Activated CD4-positive, alpha-beta T cell treated with anti-CD3 and anti-CD28 coated beads for 24 hours (primary cell): ENCODE data around the gene UBR4.
A peak's percentile ranks its signal among the peaks of the same experiment; 100 is the strongest.

Experiments
- DNase-seq, 2 donors: peaks; one replicate each; pipeline ENCODE4 v3.0.0-alpha.2; 2020; ENCODE audit warnings: low read depth in 2 of 2

Gene UBR4

DNA sequence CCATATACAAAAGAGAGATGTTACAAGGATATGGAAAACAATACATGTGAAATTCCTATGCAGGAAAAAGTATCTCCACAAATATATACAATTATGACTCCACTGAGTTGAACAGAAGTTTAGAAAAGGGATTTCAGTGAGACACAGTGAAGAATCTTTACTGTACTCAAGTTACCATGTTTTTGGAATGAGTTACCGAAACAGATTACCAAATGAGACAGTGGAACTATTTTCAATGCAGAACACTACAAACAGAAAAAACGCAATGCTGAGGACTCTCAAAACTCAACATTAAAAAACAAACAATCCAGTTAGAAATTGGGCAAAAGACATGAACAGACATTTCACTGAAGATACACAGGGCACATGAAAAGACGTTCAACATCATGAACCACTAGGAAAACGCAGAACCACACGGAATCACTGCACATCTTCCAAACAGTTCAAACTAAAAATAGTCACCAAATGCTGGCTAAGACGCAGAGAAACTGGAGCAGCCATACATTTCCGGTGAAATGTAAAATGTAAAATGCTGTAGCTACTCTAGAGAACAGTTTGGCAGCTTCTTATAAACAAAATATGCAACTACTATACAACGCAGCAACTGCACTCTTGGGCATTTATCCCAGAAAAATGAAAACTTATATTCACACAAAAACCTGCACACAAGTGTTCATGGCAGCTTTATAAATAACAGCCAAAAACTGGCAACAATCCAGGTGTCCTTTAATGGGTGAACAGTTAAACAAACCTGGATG lies 118.7 kb downstream of the UBR4 start:
- no peak for DNase-seq

DNA sequence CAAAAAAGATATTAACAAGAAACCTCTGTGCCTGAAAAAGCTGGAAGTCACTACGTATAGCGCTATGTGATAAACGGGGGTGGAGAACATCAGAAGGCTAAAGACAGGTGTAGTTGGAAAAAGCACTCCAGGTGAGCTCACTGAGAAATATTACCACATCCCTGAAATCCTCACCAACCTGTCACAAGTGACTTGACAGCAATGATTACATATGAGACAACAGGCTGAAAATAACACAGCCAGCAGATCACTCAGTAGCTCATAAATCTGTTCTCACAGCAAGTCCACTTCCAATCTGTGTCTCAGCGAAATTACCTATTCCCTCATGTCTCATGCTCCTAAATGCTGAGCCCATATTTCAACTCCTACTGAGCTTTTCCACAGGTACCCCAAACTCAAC lies 120.5 kb downstream of the UBR4 start:
- no peak for DNase-seq

DNA sequence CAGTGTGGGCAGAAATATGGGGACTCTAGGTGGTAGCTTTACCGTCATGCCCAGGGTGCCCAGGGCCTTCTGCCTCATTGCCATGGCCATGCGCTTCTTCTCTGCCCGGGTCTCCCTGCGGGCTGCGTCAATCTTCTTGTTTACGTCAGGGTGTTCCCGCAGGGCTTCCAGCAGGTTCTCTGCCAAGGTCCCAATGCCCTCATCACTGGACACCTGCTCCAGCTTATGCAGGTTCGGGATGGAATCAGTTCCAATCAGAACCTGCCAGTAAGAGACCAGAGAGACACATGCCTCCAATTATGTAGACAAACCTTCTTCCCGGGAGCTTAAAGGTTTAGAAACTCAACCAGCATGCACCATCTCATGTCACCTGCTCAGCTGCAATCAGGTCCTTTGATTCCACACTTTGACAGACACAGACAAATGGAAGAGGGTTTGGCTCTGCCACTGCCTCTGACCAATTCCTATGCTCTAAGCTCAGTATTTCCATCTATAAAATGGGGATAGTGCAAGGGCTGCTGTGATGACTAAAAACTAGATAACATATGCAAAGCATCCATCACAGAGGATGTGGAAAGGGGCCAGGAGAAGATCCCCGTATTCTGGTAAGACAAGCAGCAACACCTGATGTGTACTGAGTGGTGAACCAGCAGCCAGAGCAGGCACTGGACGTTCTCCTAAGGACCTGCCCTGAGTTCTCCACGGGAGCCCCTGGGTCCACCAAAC lies 121.2 kb downstream of the UBR4 start:
- DNase-seq, result no peak

DNA sequence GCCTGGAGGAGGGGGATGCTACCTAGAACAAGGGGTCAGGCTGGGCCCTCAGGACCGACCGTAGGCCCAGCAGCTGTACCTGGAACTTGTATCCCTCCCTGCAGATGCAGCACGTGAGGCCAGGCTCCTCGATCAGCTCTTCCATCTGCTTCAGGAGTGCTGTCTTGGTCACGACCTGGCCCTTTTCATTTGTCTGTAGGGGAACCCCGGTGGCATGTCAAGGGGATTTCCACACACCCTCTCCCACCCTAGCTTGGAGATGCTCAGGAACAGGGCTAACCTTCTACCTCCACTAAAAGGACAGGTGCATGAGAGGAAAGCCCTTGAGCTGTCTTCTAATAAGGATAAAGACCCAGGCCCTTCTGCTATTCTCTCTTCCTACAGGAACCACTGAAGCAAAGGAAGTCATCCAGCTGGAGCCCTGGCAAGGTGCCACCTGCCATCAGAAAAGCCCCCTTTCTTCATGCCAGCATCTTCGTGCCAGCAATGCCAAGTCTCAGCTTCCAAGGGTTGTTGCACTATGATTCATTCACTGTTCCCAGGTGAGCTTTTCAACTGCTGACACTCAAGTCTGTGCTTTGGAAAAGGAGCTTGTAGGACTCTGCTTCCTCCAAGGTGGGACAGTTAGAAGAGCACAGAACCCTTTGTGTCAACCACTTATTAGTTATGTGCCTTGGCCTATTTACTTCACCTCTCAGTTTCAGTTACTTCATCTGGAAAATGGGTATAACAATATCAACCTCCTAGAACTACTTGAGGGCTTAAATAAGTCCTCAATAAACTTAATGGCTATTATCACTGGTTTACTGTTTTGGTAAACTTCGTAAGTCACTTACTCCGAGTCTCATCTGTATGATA lies 122.1 kb downstream of the UBR4 start:
- no peak for DNase-seq

DNA sequence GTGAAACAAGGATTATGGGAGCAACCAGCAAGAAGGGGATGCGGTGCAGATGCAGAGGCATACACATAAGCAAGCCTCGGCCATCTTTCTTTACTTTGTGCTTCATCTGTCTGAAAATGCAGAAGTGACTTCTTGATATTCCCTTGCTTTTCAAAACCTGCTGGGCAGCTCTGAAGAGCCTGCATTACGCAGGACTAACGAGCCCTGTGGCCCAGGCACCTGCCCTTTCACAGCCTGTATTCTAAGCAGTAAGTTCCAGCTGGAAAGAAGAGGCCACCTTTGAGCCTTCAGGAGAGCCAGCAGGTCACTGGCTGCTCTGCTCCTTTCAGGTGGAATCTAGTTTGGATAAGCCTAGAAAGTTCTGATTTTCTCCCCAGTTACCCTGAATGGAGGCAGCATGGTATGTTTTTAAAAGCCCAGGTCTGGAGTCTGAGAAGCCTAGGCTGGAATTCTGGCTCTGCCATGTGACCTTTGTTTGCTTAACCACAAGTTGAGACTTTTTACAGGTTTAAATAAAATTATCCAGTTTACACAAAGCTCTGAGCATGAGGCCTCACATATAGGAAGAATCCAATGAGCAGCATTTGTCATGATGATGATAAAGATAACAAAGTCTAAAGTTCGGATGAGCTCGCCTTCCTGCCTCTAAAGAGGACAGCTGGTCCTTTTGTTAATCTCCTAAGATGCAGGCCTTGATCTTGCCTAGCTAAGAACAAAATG lies 122.9 kb downstream of the UBR4 start:
- no peak for DNase-seq

DNA sequence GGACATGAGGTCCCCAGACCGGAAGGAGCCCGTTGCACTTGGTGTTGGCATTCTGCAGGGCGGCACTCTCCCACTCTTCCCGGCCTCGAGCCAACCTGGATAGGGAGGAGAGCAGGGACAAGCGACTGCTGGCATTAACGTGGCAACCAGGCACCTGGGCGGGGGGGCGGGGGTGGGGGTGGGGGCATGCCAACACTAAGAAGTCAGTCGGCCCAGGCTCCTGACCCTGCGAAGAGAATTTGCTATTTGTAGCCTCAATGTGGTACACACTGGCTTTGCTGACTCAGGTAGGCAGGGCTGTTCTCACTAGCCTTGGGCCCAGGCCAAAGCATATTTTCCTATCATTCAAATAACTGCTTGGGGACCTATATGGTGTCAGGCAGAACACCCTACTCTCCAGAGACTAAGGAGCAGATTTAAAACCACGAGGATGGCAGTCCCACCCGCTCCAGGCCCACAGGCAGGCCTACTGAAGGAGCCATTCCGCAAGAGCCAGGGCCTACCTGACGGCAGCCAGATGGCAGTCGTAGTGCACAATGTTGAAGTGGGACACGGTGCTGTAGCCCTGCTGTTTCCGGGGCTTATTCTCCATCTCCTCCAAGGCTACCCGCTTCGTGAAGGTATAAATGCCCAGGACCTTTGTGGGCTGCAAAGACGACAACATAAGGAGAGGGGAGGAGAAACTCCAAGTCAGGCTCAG lies 123.7 kb downstream of the UBR4 start:
- no peak for DNase-seq

DNA sequence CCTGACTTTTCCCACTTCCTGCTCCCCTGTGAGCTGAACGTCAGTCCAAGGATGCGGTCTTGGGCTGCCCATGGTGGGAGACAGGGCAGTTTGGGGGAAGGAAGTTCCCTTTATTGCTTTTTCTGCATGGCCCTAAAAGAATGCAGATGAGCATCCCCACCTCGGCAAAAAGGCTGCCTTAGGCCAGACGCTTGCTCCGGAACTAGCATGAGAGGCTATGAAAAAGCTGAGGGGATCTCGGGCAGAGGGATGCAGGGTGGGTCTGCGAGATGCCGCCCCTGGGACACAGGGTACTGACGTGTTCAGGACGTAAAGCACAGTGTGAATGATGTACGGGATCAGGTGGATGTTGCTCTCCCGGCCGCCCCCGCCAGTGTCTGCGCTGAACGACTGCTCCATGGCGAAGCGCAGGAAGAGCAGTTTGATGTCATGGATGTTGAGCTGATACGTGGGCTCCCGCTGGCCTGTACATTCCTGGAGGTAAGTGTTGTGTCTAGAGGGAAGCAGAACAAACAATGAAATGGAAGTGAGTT lies 125.8 kb downstream of the UBR4 start:
- no peak for DNase-seq

DNA sequence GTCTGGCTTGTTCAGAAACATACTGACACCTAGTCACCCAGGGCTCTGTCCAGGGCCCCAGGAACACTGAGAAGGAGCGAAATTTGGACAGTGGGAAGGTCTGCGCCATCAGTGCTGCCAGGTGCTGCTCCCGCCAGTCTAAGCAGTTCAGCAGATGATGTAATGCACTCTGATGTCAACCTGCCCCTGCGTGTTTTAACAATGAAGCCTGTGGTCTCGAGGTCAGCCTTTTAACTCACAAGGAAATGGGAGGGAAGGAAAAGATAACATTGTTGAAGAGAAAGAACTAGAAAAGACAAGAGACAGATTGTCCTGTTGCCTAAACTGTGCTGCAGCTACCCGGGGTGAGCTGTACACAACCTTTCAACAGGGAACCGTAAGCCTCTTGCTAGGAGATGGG lies 127.0 kb downstream of the UBR4 start:
- DNase-seq, result no peak

DNA sequence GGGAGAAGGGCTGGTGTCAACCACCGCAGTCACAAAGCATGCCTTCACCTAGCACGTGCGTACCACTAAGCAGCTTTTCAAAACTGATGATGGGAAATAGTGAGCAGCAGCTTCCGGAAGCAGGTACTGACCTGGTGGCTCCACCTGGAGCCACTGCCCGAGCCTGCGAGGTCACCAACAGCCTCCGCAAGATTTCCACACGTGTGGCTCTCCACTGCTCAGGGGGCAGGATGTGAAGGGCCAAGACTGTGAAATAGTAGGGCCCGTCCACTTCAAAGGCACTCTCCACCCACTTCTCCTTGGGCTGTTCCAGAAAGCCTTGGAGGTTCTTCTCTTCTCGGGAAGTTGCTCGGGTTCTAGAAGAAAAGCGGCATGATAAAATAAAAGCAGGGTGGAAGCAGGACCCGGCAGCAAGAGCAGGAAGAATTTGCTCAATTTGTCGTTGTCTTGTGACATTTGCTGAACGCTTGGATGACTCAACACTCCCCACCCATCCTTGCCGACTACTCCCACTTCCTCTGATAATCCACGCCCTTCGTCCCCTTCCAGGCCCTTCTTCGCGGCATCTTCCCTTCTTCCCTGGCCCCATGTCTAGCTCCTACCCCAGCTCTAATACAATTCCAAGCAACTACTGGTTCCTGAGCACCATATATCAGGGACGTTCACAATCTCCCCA lies 128.7 kb downstream of the UBR4 start:
- DNase-seq, result no peak

DNA sequence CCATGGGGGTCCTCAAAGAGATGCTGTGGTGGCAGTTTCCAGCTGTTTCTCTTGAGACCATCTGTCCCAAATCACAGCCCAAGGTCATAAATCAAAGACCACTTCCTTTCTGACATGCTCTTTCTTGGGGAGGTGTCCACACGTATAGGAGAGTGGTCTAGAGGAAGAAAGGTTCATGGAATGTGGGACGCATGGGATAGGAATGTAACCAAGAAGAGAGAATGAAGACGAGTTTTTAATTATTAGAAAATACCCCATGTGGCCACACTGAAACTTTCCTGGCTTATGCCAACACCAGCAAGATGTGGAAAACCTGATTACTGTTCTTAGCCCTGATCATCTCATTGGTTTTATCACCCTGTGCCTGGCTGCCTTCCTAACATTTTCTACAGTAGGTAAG lies 129.3 kb downstream of the UBR4 start:
- no peak for DNase-seq

DNA sequence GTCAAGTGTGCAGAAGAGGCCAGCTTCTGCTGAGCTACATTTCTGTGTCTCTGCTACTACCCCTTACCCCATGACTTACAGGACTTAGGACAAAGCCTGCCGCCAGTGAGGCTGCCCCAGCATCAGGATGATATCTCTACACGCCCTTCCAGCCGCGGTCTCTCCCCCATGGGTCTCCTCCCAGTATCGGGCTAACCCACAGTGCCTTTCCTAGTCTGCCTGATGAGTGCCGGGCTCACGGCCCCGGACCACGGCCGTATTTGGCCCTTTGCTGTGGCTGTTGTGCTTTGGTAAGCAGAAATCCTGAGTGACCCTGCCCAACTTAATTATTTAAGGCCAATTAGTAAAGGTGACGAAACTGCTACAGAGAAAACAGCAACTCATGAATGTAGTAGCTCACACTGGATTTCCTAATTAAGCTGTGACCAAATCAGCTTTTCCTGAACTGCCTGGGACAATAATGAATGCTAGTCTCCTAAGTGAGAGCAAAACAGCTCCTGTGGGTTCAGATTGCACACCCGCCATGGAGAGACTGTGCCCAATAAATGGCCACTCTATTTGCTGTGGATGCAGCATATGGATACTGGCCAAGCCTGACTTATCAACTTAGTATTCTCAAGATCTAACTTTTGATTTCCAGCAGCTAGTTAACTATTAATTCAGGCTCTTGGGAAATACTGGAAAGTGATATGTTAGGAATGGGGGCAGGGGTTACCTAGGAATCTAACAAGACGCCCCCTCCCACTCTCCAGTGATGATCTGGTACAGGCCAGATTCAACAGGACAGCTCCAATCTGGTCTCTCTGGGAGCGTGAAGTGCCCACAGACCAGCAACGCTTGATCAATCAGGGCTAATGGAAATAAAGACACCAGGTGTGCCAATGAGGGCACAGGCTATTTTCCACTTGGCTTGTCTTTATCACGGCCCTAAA lies 130.3 kb downstream of the UBR4 start:
- no peak for DNase-seq

DNA sequence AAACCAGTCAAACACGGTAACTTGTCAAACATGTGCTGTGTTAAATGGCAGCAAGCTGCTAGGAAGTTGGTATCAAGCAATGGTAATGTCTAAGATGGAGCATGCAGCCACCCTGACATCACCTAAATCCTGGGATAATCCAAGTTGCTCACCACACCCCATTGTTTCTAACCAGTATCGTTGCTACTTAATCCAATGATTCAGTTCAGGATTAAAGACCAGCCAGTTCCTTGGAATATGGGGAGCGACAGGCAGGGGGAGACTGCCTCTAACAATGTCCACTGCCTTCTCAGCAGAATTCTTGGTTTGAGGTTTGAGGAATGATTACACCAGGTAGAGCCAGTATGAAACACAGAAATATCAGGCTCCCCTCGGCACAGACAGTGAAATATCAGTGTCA lies 131.5 kb downstream of the UBR4 start:
- DNase-seq, result no peak

DNA sequence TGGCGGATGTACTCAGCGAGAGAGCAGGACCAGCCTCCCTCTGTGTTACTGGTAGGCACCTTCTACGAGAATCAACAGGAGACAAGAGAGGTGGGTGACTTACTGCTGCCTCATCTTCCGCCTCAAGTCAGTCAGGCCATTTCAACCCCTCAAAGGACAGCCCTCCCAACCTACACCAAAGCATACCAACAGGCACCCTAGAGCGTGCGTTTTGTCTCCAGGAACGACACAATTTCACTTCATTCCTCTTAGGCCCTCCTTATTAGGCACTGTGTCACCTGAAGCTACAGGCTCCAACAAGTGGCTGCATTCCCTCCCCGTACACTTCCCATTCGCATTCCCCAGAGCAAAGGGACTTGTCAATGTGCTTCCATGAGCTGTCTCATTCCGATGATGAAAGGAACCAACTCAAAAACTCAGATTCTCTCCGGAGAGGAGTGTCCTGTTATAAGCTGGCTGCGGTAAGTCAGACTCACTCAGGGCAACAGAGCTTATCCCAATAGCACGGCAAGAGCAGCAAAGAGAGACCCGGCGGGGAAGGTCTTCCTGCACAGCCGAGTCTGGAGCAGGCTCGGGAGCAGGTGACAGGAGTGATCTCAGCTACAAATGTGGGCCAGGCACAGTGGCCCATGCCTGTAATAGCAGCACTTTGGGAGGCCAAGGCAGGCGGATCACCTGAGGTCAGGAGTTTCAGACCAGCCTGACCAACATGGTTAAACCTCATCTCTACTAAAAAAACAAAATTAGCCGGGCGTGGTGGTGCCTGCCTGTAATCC lies 133.0 kb downstream of the UBR4 start:
- no peak for DNase-seq

DNA sequence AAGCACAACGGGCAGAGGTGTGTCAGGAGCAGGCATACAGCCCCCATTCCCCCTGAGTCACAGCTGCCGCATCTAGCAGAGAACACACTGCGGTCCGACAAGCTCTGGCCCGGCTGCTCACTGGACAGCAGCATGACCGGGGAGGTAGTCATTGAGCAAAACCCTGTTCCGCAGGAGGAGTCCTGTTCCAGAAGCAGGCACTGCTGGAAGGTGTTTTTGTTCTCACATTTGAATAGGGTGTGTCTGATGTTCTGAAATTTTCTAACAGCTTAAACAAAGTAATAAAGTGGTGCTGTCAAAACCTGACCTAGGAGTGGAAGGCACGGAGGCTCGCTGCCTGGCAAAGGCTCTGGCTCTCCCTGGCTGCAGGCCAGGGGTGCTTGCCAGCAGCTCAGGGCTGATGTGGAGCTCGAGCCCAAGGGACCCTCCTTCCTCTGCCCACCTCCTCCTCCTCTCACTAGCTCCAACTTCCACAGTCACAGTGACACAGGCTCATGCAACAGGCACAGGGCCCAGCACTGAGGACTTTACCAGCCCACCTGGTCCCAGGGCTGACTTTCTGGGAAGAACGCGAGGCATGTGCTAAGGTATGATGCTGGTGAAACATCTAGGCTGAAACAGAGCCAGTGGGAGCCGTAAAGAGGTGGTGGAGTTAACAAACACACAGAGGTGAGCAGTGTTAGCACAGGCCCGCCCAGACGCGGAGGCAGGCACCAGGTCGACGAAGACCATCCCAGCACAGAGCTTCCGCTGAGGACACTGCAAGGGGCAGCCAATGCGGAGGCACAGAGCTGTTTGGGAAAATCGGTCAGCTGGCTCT lies 135.0 kb downstream of the UBR4 start:
- DNase-seq, result no peak

DNA sequence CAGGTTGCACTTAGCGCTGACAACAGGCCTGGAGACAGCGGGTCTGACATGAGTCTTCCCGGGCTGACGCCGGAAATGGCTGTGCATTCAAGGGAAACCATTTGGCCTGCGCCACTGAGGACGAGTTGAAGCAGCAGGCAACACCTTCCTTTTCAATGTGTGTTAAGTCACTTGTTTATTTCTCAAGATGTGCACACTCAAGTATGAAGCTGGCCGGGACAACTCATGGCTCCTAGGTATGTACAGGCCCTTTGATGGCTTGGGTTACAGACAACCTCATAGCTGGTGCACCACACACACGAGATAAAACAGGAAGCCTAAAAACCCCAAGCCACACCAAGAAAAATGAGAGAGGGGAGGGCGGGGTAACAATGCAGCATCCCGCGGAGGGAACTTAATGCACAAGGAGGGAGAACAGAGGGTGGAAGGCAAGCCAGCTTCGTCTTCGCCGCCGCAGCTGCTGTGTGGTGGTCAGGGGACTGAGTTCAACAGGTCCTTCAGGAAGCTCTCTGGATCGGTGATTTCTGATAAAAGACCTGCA lies 135.6 kb downstream of the UBR4 start:
- DNase-seq, result peak; percentile 12 to 18

DNA sequence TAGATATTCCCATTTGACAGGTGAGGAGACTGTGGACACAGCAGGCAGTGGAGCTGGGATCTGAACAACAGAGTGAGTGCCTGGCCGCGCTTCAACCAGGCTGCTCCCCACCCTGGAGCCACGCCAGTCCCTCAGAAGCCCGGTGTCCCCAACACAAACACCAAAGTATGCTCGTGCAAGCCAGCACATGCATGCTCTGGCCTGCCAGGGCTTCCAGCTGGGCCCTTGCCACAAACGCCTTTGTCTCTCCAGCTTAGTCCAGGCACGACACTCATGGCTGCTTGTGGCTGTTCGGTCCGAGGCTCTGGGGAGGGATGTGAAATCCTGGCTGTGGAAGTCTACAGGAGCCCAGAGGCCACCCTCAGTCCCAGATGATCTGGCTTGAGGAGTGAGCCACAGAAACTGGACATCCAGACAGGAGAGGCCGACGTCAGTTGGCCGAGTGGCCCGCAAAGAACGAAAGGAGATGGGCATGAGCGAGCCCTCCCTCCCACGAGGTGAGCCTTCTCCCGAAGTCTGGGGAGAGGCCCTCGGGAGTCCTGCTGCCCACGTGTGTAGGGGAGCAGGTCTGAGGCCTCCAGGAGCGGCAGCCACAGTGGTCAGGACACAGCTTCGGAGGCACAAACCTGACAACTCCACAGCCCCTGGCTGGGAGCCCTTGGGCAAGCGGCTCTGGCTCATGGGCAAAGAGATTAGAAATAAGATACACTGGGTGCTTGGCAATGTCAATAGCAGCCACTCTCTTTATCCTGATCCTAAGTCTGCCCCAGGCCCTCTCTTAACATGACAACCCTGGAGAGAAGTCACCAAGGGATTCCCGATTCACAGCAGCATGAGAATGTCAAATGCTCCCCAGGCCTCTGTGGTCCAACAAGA lies 136.5 kb downstream of the UBR4 start:
- DNase-seq, result no peak
